HS-27A (cell line): ENCODE data around the gene DNASE1.
A peak's percentile ranks its signal among the peaks of the same experiment; 100 is the strongest.

Experiments
- DNase-seq: peaks from one replicate; pipeline ENCODE4 v3.0.0-alpha.2; 2012; ENCODE audit warnings: low read depth, missing footprints

Gene DNASE1

GRCh38 chr16:3696425-3697218 lies 42.1 kb downstream of the DNASE1 start:
- peak; percentile 40 for DNase-seq

GRCh38 chr16:3698941-3699340 lies 44.5 kb downstream of the DNASE1 start:
- no peak for DNase-seq

- DNase-seq = no peak
Measured at GRCh38 chr16:3701531-3701930, 47.0 kb downstream of the DNASE1 start.

DNA sequence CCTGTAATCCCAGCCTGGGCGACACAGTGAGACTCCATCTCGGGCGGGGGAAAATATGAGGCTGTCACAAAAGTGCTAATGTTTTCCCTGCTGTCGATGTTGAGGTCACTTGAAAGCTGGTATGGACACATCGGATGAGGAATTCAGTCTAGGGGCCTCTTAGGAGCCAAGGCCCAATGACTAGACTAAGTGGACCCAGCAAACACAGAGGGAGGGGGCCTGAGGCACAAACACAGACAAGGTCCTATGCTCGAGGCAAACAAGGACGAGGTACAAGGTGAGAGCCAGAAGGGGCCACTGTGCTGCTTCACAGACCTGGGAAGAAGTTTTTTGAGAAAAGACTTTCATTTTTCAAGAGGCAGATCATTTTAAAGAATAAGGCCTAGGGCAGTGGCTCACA lies 47.6 kb downstream of the DNASE1 start:
- no peak for DNase-seq

DNA sequence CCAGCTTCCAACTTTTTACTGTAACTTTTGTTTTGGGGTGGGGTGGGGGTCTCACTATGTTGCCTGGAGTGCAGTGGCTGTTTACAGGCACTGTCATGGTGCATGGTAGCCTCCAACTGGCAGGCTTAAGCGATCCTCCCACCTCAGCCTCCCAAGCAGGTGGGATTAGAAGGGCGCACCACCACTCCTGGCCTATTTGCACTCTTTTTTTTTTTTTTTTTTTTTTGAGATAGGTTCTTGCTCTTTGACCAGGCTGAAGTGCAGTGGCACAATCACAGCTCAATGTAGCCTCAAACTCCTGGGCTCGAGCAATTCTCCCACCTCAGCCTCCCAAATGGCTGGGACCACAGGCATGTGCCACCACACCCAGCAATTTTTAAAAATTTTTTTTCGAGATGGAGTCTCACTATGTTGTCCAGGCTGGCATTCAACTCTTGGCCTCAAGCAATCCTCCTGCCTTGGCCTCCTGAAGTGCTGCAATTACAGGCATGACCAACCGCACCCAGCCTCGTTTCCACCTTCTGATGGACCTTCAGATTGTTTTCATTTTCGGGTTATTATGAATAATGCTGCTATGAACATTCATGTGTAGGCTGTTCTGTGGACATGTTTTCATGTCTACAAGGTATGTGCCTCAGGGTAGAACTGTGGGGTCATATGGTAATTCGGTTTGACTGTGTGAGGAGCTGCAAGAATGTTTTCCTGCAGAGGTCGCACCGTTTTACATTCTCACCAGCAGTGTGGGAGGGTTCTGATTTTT lies 51.9 kb downstream of the DNASE1 start:
- no peak for DNase-seq
